HepG2 (cell line): ENCODE measurements around the gene ARHGEF7. TPM values are rescaled to one million over a fixed set of nuclear protein-coding genes. Genes with fewer than 3 reads are reported as not detected.

Source experiments
- AGO1 ChIP-seq: fragments of 200-400 bp; formaldehyde crosslinking; IDR thresholded peaks from 2 replicates; pipeline ENCODE4 v1.6.1; 2017; ENCODE audit warnings: mild to moderate bottlenecking, low read depth, low read length, moderate library complexity; ENCODE audit not compliant: poor library complexity, severe bottlenecking
- EP300 ChIP-seq, 3 experiments: sonication (generic) in 1 of 3; formaldehyde crosslinking in 1 of 3; IDR thresholded peaks; 2 replicates each; pipeline versions ENCODE4 v1.5.1 to v1.6.1; 2011 to 2020; ENCODE audit warnings: low read depth in 2 of 3, low read length in 2 of 3, borderline replicate concordance in 1 of 3, improper control_type of control experiment in 1 of 3, mild to moderate bottlenecking in 1 of 3, missing genetic modification reagents in 1 of 3, moderate library complexity in 1 of 3
- JARID2 ChIP-seq: sonication (generic); formaldehyde crosslinking; IDR thresholded peaks from 2 replicates; pipeline ENCODE4 v1.8.1; 2023; ENCODE audit warnings: missing genetic modification reagents, inconsistent platforms; ENCODE audit not compliant: insufficient replicate concordance
- KMT2B ChIP-seq: IDR thresholded peaks from 2 replicates; pipeline ENCODE4 v1.6.1; 2016; ENCODE audit warnings: missing genetic modification reagents, missing compliant biosample characterization
- MTF2 ChIP-seq: sonication (generic); formaldehyde crosslinking; IDR thresholded peaks from 2 replicates; pipeline ENCODE4 v1.5.0; 2020; ENCODE audit warnings: missing genetic modification reagents, borderline replicate concordance
- POGZ ChIP-seq: sonication (generic); formaldehyde crosslinking; IDR thresholded peaks from 2 replicates; pipeline ENCODE4 v1.4.0; 2020; ENCODE audit warnings: mild to moderate bottlenecking, missing genetic modification reagents
- SMAD3 ChIP-seq: sonication (generic); formaldehyde crosslinking; IDR thresholded peaks from 2 replicates; pipeline ENCODE4 v1.4.0; 2020; ENCODE audit warnings: missing genetic modification reagents
- SOX6 ChIP-seq, 2 experiments: fragments of 450-650 bp in 1 of 2; sonication (generic) in 1 of 2; formaldehyde crosslinking in 1 of 2; IDR thresholded peaks; 2 replicates each; pipeline versions ENCODE4 v1.4.0 to v1.6.1; 2017 to 2020; ENCODE audit warnings: antibody characterized with exemption in 1 of 2, mild to moderate bottlenecking in 1 of 2, missing genetic modification reagents in 1 of 2
- TRIM24 ChIP-seq: sonication (generic); formaldehyde crosslinking; IDR thresholded peaks from 2 replicates; pipeline ENCODE4 v1.8.0; 2022; ENCODE audit warnings: mild to moderate bottlenecking, missing genetic modification reagents
- XBP1 ChIP-seq: sonication (generic); formaldehyde crosslinking; IDR thresholded peaks from 2 replicates; pipeline ENCODE4 v1.5.0; 2020; ENCODE audit warnings: missing genetic modification reagents
- YEATS4 ChIP-seq: sonication (generic); formaldehyde crosslinking; IDR thresholded peaks from 2 replicates; pipeline ENCODE4 v1.4.0; 2020; ENCODE audit warnings: missing genetic modification reagents, borderline replicate concordance
- ZBTB38 ChIP-seq: sonication (generic); formaldehyde crosslinking; IDR thresholded peaks from 2 replicates; pipeline ENCODE4 v1.5.1; 2020; ENCODE audit warnings: mild to moderate bottlenecking, missing genetic modification reagents
- ZNF205 ChIP-seq: IDR thresholded peaks from 2 replicates; pipeline ENCODE4 v1.6.1; 2018; ENCODE audit warnings: missing biosample characterization, missing genetic modification reagents
- ZNF282 ChIP-seq: fragments of 450-650 bp; IDR thresholded peaks from 2 replicates; pipeline ENCODE4 v1.6.1; 2018; ENCODE audit not compliant: partially characterized antibody
- ZNF317 ChIP-seq: sonication (generic); formaldehyde crosslinking; IDR thresholded peaks from 2 replicates; pipeline ENCODE4 v1.5.0; 2020; ENCODE audit warnings: mild to moderate bottlenecking, missing genetic modification reagents
- ZNF350 ChIP-seq: sonication (generic); formaldehyde crosslinking; IDR thresholded peaks from 2 replicates; pipeline ENCODE4 v1.4.0; 2020; ENCODE audit warnings: mild to moderate bottlenecking, low read depth, missing genetic modification reagents, borderline replicate concordance
- ZSCAN22 ChIP-seq: sonication (generic); formaldehyde crosslinking; IDR thresholded peaks from 2 replicates; pipeline ENCODE4 v1.4.0; 2020; ENCODE audit warnings: mild to moderate bottlenecking, missing genetic modification reagents
- polyA plus RNA-seq, 8 experiments: library from polyadenylated mRNA; depleted of rRNA in 3 of 8; stranded (reverse) in 7 of 8; unstranded in 1 of 8; fragments of >200 nt; fragmentation: Illumina TruSeq in 4 of 8; extraction: Trizol in 4 of 8; gene quantifications; 2 replicates each; pipeline versions ENCODE4 v1.2.1 to v1.2.3, GENCODE V29; 2011 to 2016; ENCODE audit warnings: low read depth in 4 of 8, missing spikeins in 1 of 8, mixed read lengths in 1 of 8; ENCODE audit not compliant: insufficient read depth in 1 of 8
- total RNA-seq, 5 experiments: library from RNA; depleted of rRNA; stranded (reverse); fragments of >200 nt; fragmentation: Illumina TruSeq; extraction: Trizol; gene quantifications; 2 replicates each; pipeline ENCODE4 v1.2.3, GENCODE V29; 2016; ENCODE audit warnings: low read depth in 1 of 5
- TF ChIP-seq, protein P1 (sequence below): sonication (generic); IDR thresholded peaks from 2 replicates; pipeline ENCODE4 v1.6.1; 2016; ENCODE audit warnings: low read depth, borderline replicate concordance
- TF ChIP-seq, protein P2 (sequence below): fragments of 450-650 bp; IDR thresholded peaks from 2 replicates; pipeline ENCODE4 v1.6.1; 2016
- TF ChIP-seq, protein P3 (sequence below): IDR thresholded peaks from 2 replicates; pipeline ENCODE4 v1.6.1; 2016; ENCODE audit warnings: control low read depth
- TF ChIP-seq, protein P4 (sequence below): sonication (generic); formaldehyde crosslinking; IDR thresholded peaks from 2 replicates; pipeline ENCODE4 v1.4.0; 2020; ENCODE audit warnings: missing genetic modification reagents, borderline replicate concordance
- TF ChIP-seq, protein P5 (sequence below): sonication (generic); formaldehyde crosslinking; IDR thresholded peaks from 2 replicates; pipeline ENCODE4 v1.8.1; 2023; ENCODE audit warnings: missing genetic modification reagents, mild to moderate bottlenecking, borderline replicate concordance

ARHGEF7 gene
- total and polyA plus RNA-seq, 2 of the 13 experiments (the other 11 are each of a cell fraction or from before 2014, with no cell fraction given), result 15.7 to 22.3 TPM

DNA sequence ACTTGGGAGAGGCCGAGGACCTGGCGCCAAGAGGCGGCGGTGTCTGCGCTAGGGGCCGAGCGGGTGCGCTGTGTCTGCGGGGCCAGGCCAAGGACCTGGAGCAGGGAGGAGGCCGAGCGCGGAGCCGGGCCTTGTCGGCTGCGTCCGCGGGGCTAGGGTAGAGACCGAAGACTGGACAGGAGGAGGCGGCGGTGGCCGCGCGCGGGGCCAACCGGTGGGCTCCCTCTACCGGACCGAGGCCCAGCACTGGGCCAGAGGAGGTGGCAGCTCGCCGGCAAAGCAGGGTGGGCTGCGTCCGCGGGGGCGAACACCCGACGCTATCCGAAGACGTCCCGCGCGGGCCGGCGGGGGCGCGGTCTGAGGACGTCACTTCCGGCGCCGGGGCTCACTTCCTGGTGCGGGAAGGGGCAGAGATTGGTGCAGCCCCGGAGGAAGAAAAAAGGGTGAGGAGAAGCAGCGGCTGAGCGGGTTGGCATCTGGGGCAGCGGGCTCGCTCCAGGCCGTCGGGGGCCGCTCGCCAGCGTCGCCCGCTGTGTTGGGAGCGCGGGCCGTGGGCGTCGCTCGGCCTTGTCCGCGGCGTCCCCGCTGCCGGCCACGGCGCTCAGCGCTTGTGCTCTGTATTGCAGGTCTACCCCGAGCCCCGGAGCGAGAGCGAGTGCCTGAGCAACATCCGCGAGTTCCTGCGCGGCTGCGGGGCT lies 38.3 kb downstream of the ARHGEF7 start (continued):
- TF ChIP-seq, protein P1, sequence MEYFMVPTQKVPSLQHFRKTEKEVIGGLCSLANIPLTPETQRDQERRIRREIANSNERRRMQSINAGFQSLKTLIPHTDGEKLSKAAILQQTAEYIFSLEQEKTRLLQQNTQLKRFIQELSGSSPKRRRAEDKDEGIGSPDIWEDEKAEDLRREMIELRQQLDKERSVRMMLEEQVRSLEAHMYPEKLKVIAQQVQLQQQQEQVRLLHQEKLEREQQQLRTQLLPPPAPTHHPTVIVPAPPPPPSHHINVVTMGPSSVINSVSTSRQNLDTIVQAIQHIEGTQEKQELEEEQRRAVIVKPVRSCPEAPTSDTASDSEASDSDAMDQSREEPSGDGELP, result no peak
- peak; percentile 90 for TF ChIP-seq KMT2B (CRISPR knock-in tag)
- TF ChIP-seq, protein P2, sequence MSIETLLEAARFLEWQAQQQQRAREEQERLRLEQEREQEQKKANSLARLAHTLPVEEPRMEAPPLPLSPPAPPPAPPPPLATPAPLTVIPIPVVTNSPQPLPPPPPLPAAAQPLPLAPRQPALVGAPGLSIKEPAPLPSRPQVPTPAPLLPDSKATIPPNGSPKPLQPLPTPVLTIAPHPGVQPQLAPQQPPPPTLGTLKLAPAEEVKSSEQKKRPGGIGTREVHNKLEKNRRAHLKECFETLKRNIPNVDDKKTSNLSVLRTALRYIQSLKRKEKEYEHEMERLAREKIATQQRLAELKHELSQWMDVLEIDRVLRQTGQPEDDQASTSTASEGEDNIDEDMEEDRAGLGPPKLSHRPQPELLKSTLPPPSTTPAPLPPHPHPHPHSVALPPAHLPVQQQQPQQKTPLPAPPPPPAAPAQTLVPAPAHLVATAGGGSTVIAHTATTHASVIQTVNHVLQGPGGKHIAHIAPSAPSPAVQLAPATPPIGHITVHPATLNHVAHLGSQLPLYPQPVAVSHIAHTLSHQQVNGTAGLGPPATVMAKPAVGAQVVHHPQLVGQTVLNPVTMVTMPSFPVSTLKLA, result no peak
- peak; percentile 92; the same call in 1 of the 2 replicates for TF ChIP-seq YEATS4 (CRISPR knock-in tag)
- TF ChIP-seq XBP1, result no peak
- TF ChIP-seq ZNF317 (CRISPR knock-in tag), result 0 out of 2 replicates have a peak, but pooled peaks have one; percentile 17
- TF ChIP-seq SOX6 (IDR thresholded peaks at IDR 0.05), result no peak
- TF ChIP-seq SOX6 (CRISPR knock-in tag; IDR thresholded peaks at IDR 0.05), result peak; percentile 52; the same call in 1 of the 2 replicates
- TF ChIP-seq ZBTB38 (CRISPR knock-in tag), result peak; percentile 45; the same call in 1 of the 2 replicates
- no peak for TF ChIP-seq AGO1
- TF ChIP-seq POGZ (CRISPR knock-in tag), result peak; percentile 93
- TF ChIP-seq ZSCAN22 (CRISPR knock-in tag), result no peak
- TF ChIP-seq ZNF350 (CRISPR knock-in tag), result peak; percentile 74; the same call in 1 of the 2 replicates
- TF ChIP-seq MTF2 (CRISPR knock-in tag), result peak; percentile 73; the same call in 1 of the 2 replicates
- TF ChIP-seq ZNF282, result no peak
- TF ChIP-seq SMAD3, result no peak
- TF ChIP-seq, protein P3, sequence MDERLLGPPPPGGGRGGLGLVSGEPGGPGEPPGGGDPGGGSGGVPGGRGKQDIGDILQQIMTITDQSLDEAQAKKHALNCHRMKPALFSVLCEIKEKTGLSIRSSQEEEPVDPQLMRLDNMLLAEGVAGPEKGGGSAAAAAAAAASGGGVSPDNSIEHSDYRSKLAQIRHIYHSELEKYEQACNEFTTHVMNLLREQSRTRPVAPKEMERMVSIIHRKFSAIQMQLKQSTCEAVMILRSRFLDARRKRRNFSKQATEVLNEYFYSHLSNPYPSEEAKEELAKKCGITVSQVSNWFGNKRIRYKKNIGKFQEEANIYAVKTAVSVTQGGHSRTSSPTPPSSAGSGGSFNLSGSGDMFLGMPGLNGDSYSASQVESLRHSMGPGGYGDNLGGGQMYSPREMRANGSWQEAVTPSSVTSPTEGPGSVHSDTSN (CRISPR knock-in tag), result no peak
- 0 out of 2 replicates have a peak, but pooled peaks have one; percentile 16 for TF ChIP-seq ZNF205 (CRISPR knock-in tag)
- TF ChIP-seq TRIM24 (CRISPR knock-in tag), result no peak
- no peak for TF ChIP-seq JARID2
- TF ChIP-seq EP300 (IDR thresholded peaks at IDR 0.05; ENCODE audit: low read depth in 2 of 2, low read length in 2 of 2), result no peak
- no peak for TF ChIP-seq EP300 (CRISPR knock-in tag; IDR thresholded peaks at IDR 0.05; ENCODE audit: borderline replicate concordance)
- TF ChIP-seq, protein P4, sequence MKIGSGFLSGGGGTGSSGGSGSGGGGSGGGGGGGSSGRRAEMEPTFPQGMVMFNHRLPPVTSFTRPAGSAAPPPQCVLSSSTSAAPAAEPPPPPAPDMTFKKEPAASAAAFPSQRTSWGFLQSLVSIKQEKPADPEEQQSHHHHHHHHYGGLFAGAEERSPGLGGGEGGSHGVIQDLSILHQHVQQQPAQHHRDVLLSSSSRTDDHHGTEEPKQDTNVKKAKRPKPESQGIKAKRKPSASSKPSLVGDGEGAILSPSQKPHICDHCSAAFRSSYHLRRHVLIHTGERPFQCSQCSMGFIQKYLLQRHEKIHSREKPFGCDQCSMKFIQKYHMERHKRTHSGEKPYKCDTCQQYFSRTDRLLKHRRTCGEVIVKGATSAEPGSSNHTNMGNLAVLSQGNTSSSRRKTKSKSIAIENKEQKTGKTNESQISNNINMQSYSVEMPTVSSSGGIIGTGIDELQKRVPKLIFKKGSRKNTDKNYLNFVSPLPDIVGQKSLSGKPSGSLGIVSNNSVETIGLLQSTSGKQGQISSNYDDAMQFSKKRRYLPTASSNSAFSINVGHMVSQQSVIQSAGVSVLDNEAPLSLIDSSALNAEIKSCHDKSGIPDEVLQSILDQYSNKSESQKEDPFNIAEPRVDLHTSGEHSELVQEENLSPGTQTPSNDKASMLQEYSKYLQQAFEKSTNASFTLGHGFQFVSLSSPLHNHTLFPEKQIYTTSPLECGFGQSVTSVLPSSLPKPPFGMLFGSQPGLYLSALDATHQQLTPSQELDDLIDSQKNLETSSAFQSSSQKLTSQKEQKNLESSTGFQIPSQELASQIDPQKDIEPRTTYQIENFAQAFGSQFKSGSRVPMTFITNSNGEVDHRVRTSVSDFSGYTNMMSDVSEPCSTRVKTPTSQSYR (CRISPR knock-in tag), result no peak
- TF ChIP-seq, protein P5, sequence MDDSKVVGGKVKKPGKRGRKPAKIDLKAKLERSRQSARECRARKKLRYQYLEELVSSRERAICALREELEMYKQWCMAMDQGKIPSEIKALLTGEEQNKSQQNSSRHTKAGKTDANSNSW (CRISPR knock-in tag), result peak; percentile 44; the same call in 1 of the 2 replicates
